ENCODE results near the gene ARG1. TPM values are rescaled to one million over a fixed set of nuclear protein-coding genes. Genes with fewer than 3 reads are reported as not detected.

The ARG1 gene
- polyA plus RNA-seq, 1 of the 3 experiments (the other 2 are of a cell fraction), result not detected

DNA sequence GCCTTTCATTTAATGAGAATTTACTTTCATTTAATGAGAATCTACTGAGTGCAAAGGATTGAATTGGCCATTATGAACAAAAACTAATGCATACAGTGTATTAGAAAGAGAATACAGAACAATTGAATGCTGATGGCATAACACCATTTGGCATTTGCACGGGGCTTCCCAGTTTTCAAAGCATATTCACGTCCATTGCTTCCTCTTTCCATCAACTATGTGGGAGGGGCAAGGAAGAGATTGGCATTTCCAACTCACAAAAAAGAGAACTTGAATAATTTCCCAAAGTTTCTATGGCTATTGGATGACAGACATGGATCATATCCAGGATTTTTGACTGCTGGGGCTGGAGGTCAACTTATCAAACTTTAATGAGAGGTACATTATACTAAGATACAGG lies 23.2 kb upstream of the ARG1 start:
- CTCF ChIA-PET, result interaction anchor here (0.6 kb wide), 1 partner anchor 1140 kb away, joined by 3 read pairs; no protein-coding TSS in a partner anchor
- TF ChIP-seq NRF1 (IDR thresholded peaks at IDR 0.05; ENCODE audit: low read depth, low read length) (no peak), NFIC (IDR thresholded peaks at IDR 0.05; ENCODE audit: borderline replicate concordance) (no peak), CHD2 (IDR thresholded peaks at IDR 0.05; ENCODE audit: low read length, partially characterized antibody) (no peak), FOSL2 (IDR thresholded peaks at IDR 0.05; ENCODE audit: borderline replicate concordance, low read depth) (no peak), POLR2AphosphoS5 (IDR thresholded peaks at IDR 0.05; ENCODE audit: low read depth, low read length) (no peak), RAD21 (IDR thresholded peaks at IDR 0.05; ENCODE audit: low read length) (no peak)
- TF ChIP-seq, protein P1, sequence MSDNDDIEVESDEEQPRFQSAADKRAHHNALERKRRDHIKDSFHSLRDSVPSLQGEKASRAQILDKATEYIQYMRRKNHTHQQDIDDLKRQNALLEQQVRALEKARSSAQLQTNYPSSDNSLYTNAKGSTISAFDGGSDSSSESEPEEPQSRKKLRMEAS (IDR thresholded peaks at IDR 0.05; ENCODE audit: low read depth), result no peak
- TF ChIP-seq, protein P2, sequence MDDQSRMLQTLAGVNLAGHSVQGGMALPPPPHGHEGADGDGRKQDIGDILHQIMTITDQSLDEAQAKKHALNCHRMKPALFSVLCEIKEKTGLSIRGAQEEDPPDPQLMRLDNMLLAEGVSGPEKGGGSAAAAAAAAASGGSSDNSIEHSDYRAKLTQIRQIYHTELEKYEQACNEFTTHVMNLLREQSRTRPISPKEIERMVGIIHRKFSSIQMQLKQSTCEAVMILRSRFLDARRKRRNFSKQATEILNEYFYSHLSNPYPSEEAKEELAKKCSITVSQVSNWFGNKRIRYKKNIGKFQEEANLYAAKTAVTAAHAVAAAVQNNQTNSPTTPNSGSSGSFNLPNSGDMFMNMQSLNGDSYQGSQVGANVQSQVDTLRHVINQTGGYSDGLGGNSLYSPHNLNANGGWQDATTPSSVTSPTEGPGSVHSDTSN (IDR thresholded peaks at IDR 0.05), result no peak
- TF ChIP-seq, protein P3, sequence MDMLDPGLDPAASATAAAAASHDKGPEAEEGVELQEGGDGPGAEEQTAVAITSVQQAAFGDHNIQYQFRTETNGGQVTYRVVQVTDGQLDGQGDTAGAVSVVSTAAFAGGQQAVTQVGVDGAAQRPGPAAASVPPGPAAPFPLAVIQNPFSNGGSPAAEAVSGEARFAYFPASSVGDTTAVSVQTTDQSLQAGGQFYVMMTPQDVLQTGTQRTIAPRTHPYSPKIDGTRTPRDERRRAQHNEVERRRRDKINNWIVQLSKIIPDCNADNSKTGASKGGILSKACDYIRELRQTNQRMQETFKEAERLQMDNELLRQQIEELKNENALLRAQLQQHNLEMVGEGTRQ (IDR thresholded peaks at IDR 0.05; ENCODE audit: borderline replicate concordance, low read depth, low read length), result no peak
- 5% methylated on average over 2 of the region's 2 CpGs for WGBS (ENCODE audit: low lambda C conversion rate)

DNA sequence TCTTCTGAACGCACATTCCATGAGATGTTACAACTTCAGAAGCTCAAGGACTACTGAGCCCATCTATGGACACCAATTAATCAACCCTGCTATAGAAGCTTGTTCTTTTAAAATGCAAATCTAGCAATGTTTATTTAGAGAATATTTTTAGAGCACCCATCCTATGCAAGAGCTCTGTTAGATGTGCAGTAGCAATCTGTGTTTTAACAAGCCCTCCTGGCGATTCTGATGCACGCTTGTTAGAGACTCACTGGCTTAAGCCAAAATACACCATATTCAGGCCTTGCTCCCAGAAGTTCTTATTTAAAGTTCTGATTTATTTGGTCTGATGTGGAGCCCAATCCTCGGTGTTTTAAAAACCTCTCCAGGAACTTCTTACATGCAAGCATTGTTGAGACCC lies 21.1 kb upstream of the ARG1 start:
- Histone ChIP-seq H3K36me3 (replicated peaks in 1 of 2; ENCODE audit: control insufficient read depth in 1 of 2, insufficient read depth in 2 of 2, low read length in 1 of 2) (no peaks in the 10 kb centered on the region), H3K4me3 (ENCODE audit: low read depth in 2 of 2, low read length in 1 of 2) (no peak overlapping the region), H3K4me2 (no peak overlapping the region), H3K9ac (no peak overlapping the region), H2AFZ (ENCODE audit: low read depth) (no peak overlapping the region), H3K9me2 (no peaks in the 10 kb centered on the region), H3K79me2 (ENCODE audit: insufficient read depth) (no peaks in the 10 kb centered on the region), H3F3A (replicated peaks; ENCODE audit: insufficient read depth) (no peaks in the 10 kb centered on the region), H4K20me1 (ENCODE audit: insufficient read depth) (no peaks in the 10 kb centered on the region), H3K4me1 (ENCODE audit: control insufficient read depth in 1 of 2, insufficient read depth in 2 of 2, low read depth in 1 of 2, low read length in 1 of 2) (no peaks in the 10 kb centered on the region), H3K27ac (ENCODE audit: low read depth in 2 of 2, low read length in 1 of 2) (no peak overlapping the region), H3K9me3 (no peaks in the 10 kb centered on the region), H3K27me3 (ENCODE audit: insufficient read depth) (peaks cover 9% of the 10 kb centered on the region; the same call in 1 of the 2 replicates)
- WGBS (ENCODE audit: low lambda C conversion rate), result 24% methylated on average over 4 of the region's 4 CpGs
- CTCF ChIA-PET, result interaction anchor here (0.7 to 1.1 kb wide), 3 partner anchors 11 to 667 kb away, joined by 3 to 5 read pairs (median 3); partner anchors contain the start of gene MED23
- TF ChIP-seq SMC3 (IDR thresholded peaks at IDR 0.05; ENCODE audit: low read depth, low read length) (no peak), FOXM1 (IDR thresholded peaks at IDR 0.05; ENCODE audit: low read depth) (no peak), TEAD4 (IDR thresholded peaks at IDR 0.05; ENCODE audit: borderline replicate concordance, insufficient read depth) (no peak), ELF1 (IDR thresholded peaks at IDR 0.05) (no peak), MEF2A (IDR thresholded peaks at IDR 0.05; ENCODE audit: borderline replicate concordance, low read depth) (no peak), RXRA (IDR thresholded peaks at IDR 0.05; ENCODE audit: borderline replicate concordance, low read depth) (no peak), SIN3A (IDR thresholded peaks at IDR 0.05; ENCODE audit: borderline replicate concordance, low read depth, low read length) (no peak), TAF1 (IDR thresholded peaks at IDR 0.05; ENCODE audit: borderline replicate concordance, low read depth, low read length) (no peak), FOSL2 (IDR thresholded peaks at IDR 0.05; ENCODE audit: borderline replicate concordance, low read depth) (no peak), NFIC (IDR thresholded peaks at IDR 0.05; ENCODE audit: borderline replicate concordance) (no peak), RFX5 (IDR thresholded peaks at IDR 0.05; ENCODE audit: low read length) (no peak), RAD21 (IDR thresholded peaks at IDR 0.05; ENCODE audit: low read length) (no peak), GATA2 (CRISPR knock-in tag; IDR thresholded peaks at IDR 0.05) (no peak), POLR2AphosphoS5 (IDR thresholded peaks at IDR 0.05; ENCODE audit: low read depth, low read length) (no peak)
- TF ChIP-seq, protein P2 (IDR thresholded peaks at IDR 0.05), result no peak
- TF ChIP-seq, protein P1 (IDR thresholded peaks at IDR 0.05; ENCODE audit: low read depth), result no peak
- TF ChIP-seq, protein P4, sequence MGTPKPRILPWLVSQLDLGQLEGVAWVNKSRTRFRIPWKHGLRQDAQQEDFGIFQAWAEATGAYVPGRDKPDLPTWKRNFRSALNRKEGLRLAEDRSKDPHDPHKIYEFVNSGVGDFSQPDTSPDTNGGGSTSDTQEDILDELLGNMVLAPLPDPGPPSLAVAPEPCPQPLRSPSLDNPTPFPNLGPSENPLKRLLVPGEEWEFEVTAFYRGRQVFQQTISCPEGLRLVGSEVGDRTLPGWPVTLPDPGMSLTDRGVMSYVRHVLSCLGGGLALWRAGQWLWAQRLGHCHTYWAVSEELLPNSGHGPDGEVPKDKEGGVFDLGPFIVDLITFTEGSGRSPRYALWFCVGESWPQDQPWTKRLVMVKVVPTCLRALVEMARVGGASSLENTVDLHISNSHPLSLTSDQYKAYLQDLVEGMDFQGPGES (IDR thresholded peaks at IDR 0.05; ENCODE audit: low read depth, low read length), result no peak
- POLR2A ChIA-PET, result no interaction called here
- no peak for DNase-seq

More for the DNA sequence above, 23.2 kb upstream of the ARG1 start:
- Histone ChIP-seq H3F3A (replicated peaks; ENCODE audit: insufficient read depth) (no peaks in the 10 kb centered on the region), H3K9me3 (no peaks in the 10 kb centered on the region), H3K27ac (ENCODE audit: low read depth in 2 of 2, low read length in 1 of 2) (no peak overlapping the region), H3K27me3 (ENCODE audit: insufficient read depth) (peaks cover 14% of the 10 kb centered on the region; the same call in 1 of the 2 replicates), H3K79me2 (ENCODE audit: insufficient read depth) (no peaks in the 10 kb centered on the region), H3K4me1 (ENCODE audit: control insufficient read depth in 1 of 2, insufficient read depth in 2 of 2, low read depth in 1 of 2, low read length in 1 of 2) (no peaks in the 10 kb centered on the region), H3K9me2 (no peaks in the 10 kb centered on the region), H3K4me3 (ENCODE audit: low read depth in 2 of 2, low read length in 1 of 2) (no peak overlapping the region), H3K9ac (no peak overlapping the region), H4K20me1 (ENCODE audit: insufficient read depth) (no peaks in the 10 kb centered on the region), H3K4me2 (no peak overlapping the region), H2AFZ (ENCODE audit: low read depth) (no peak overlapping the region), H3K36me3 (replicated peaks in 1 of 2; ENCODE audit: control insufficient read depth in 1 of 2, insufficient read depth in 2 of 2, low read length in 1 of 2) (no peaks in the 10 kb centered on the region)
- no peak for DNase-seq
- POLR2A ChIA-PET, result no interaction called here
